ENCODE data around the gene SYNE2. TPM values are rescaled to one million over a fixed set of nuclear protein-coding genes. Genes with fewer than 3 reads are reported as not detected.

Gene SYNE2
- total and polyA plus RNA-seq, 2 donors (not counting 3 experiments of a cell fraction or from before 2014, with no cell fraction given), result 16.0 to 53.7 TPM

DNA sequence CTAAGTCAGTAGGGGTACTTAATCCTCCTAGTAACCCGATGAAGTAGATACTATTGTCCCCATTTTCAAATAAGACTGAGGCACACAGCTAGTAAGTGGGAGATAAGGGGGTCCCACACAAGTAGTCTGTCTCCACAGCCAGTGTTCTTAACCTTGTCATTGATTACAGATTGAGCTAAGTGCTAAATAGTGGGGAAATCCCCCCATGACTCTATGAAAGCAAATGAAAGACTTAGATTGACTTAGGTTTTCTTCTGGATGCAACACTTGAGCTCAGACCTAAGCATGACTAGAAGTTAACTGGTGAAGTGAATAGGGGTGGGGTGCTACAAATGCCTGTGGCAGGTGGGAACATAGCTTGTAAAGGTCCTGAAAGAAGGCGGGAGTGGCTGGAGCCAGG lies 73.8 kb downstream of the SYNE2 start:
- H3K27me3 ChIP-seq (ENCODE audit: control insufficient read depth in 2 of 2, insufficient read depth in 2 of 2, low read length in 2 of 2), result no peaks in the 10 kb centered on the region
- H3K9me3 ChIP-seq (replicated peaks; ENCODE audit: control insufficient read depth, insufficient read depth, low read length), result no peaks in the 10 kb centered on the region
- H3K9me1 ChIP-seq (replicated peaks; ENCODE audit: control insufficient read depth, extremely low read depth, insufficient read depth, low read length), result no peaks in the 10 kb centered on the region
- H2AFZ ChIP-seq (ENCODE audit: low read depth, low read length), result no peak overlapping the region
- ChIA-PET POLR2A (no interaction called here), CTCF (no interaction called here)
- no peak overlapping the region for H3K4me3 ChIP-seq (replicated peaks in 1 of 3; ENCODE audit: insufficient read depth in 1 of 3, low read depth in 1 of 3, low read length in 3 of 3)
- no peaks in the 10 kb centered on the region for H3K36me3 ChIP-seq (ENCODE audit: control insufficient read depth in 2 of 2, extremely low read depth in 1 of 2, insufficient read depth in 2 of 2, low read length in 2 of 2)
- H3K4me2 ChIP-seq (ENCODE audit: insufficient read depth, low read length), result no peak overlapping the region
- no TSS peak for BruUV-seq (replicated peaks)
- FAIRE-seq (no peak), DNase-seq (ENCODE audit: low read depth, low spot score) (no peak)
- no peak overlapping the region for H3K27ac ChIP-seq (ENCODE audit: insufficient read depth, low read depth, low read length)
- intact Hi-C loops (cut with micrococcal nuclease) (no loop called here), dilution Hi-C loops (cut with MboI; ENCODE audit: extremely low pct_ligation_motif_present, low sequenced_read_pairs) (no loop called here)
- peaks cover 13% of the 10 kb centered on the region for H3K4me1 ChIP-seq (ENCODE audit: control insufficient read depth, extremely low read depth, insufficient read depth, low read length)
- H4K20me1 ChIP-seq (replicated peaks; ENCODE audit: control insufficient read depth, extremely low read depth, insufficient read depth, low read length), result no peaks in the 10 kb centered on the region
- no peaks in the 10 kb centered on the region for H3K79me2 ChIP-seq (ENCODE audit: control insufficient read depth, insufficient read depth, low read length)
- H3K9ac ChIP-seq (replicated peaks; ENCODE audit: extremely low read depth, insufficient read depth, low read length), result no peak overlapping the region
- TF ChIP-seq EZH2 (IDR thresholded peaks at IDR 0.05; ENCODE audit: borderline replicate concordance, low read depth, low read length, severe bottlenecking) (no peak), POLR2A (IDR thresholded peaks at IDR 0.05; ENCODE audit: low read depth, low read length) (no peak), GATA2 (IDR thresholded peaks at IDR 0.05; ENCODE audit: insufficient read depth, insufficient read length, low read depth, low read length) (no peak), MYC (IDR thresholded peaks at IDR 0.05; ENCODE audit: low read depth, low read length) (no peak), MAX (IDR thresholded peaks at IDR 0.05; ENCODE audit: insufficient read depth, insufficient read length) (no peak), JUN (IDR thresholded peaks at IDR 0.05; ENCODE audit: borderline replicate concordance, insufficient read depth, insufficient read length, low read depth) (no peak), FOS (IDR thresholded peaks at IDR 0.05; ENCODE audit: borderline replicate concordance, insufficient read depth, low read length) (no peak), POLR2AphosphoS5 (IDR thresholded peaks at IDR 0.05; ENCODE audit: insufficient read depth, low read depth, low read length) (no peak)
- TF ChIP-seq, protein P1, sequence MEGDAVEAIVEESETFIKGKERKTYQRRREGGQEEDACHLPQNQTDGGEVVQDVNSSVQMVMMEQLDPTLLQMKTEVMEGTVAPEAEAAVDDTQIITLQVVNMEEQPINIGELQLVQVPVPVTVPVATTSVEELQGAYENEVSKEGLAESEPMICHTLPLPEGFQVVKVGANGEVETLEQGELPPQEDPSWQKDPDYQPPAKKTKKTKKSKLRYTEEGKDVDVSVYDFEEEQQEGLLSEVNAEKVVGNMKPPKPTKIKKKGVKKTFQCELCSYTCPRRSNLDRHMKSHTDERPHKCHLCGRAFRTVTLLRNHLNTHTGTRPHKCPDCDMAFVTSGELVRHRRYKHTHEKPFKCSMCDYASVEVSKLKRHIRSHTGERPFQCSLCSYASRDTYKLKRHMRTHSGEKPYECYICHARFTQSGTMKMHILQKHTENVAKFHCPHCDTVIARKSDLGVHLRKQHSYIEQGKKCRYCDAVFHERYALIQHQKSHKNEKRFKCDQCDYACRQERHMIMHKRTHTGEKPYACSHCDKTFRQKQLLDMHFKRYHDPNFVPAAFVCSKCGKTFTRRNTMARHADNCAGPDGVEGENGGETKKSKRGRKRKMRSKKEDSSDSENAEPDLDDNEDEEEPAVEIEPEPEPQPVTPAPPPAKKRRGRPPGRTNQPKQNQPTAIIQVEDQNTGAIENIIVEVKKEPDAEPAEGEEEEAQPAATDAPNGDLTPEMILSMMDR (IDR thresholded peaks at IDR 0.05; ENCODE audit: extremely low read depth in 1 of 2, insufficient read depth in 1 of 2, low read depth in 1 of 2, low read length in 2 of 2), result no peak

Measured in endothelial cell of umbilical vein (primary cell).